ENCODE measurements around the gene TMEM217.
A peak's percentile ranks its signal among the peaks of the same experiment; 100 is the strongest.

Gene TMEM217

GRCh38 chr6:37206622-37207021 is 51.3 kb downstream of the TMEM217 start:
- Histone ChIP-seq H3K9me3 (ENCODE audit: insufficient read depth, low read depth, low read length) (no peaks in the 10 kb centered on the region), H2BK120ac (ENCODE audit: insufficient read depth, low read length, poor library complexity) (no peak overlapping the region), H3K36me3 (ENCODE audit: control insufficient read depth in 1 of 2, insufficient read depth in 2 of 2, low read length in 2 of 2) (no peaks in the 10 kb centered on the region), H4K8ac (ENCODE audit: low read depth, low read length) (no peak overlapping the region), H4K91ac (ENCODE audit: low read depth, low read length) (no peak overlapping the region), H3K79me1 (ENCODE audit: low read length) (no peaks in the 10 kb centered on the region), H2BK5ac (ENCODE audit: low read depth, low read length, poor library complexity) (no peak overlapping the region), H2AFZ (ENCODE audit: insufficient read depth, low read length, poor library complexity) (no peak overlapping the region), H3K4me1 (ENCODE audit: control insufficient read depth in 1 of 2, insufficient read depth in 2 of 2, low read length in 2 of 2) (no peaks in the 10 kb centered on the region), H3K14ac (ENCODE audit: low read length) (no peak overlapping the region), H3K27ac (ENCODE audit: low read depth, low read length) (no peak overlapping the region), H2BK12ac (ENCODE audit: low read length) (no peak overlapping the region), H3K4ac (ENCODE audit: low read depth, low read length) (no peak overlapping the region), H4K12ac (ENCODE audit: low read depth, low read length) (no peak overlapping the region), H3K4me3 (ENCODE audit: low read depth, low read length) (no peak overlapping the region), H3K18ac (ENCODE audit: low read length) (no peak overlapping the region), H3K23ac (ENCODE audit: low read length) (no peak overlapping the region), H3K9ac (ENCODE audit: low read length) (no peak overlapping the region), H3K79me2 (ENCODE audit: control insufficient read depth, insufficient read depth, low read length, poor library complexity) (no peaks in the 10 kb centered on the region), H3K4me2 (ENCODE audit: low read length) (no peak overlapping the region), H3K27me3 (ENCODE audit: insufficient read depth, low read length) (no peaks in the 10 kb centered on the region), H2AK5ac (ENCODE audit: low read length) (no peak overlapping the region)
- DNase-seq: no peak
- no CpG with 5 or more reads among the region's 9 CpGs for WGBS (ENCODE audit: extremely low coverage, insufficient coverage, insufficient read length)

DNA sequence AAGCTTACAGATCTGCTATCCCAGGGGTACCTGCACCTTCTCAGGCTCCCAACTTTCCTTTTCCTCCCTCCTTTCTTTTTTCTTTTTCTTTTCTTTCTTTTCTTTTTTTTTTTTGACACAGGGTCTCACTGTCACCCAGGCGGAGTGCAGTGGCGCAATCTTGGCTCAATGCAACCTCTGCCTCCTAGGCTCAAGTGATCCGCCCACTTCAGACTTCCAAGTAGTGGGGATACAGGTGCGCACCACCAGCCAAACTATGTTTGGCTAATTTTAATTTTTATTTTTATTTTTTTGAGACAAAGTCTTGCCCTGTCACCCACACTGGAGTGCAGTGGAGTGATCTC is 52.0 kb downstream of the TMEM217 start:
- no peaks in the 10 kb centered on the region for H3K9me3 ChIP-seq (ENCODE audit: insufficient read depth, low read depth, low read length)
- no peak overlapping the region for H4K12ac ChIP-seq (ENCODE audit: low read depth, low read length)
- H2BK120ac ChIP-seq (ENCODE audit: insufficient read depth, low read length, poor library complexity): no peak overlapping the region
- no peak overlapping the region for H3K9ac ChIP-seq (ENCODE audit: low read length)
- no peak overlapping the region for H3K14ac ChIP-seq (ENCODE audit: low read length)
- WGBS (ENCODE audit: extremely low coverage, insufficient coverage, insufficient read length): no CpG with 5 or more reads among the region's 4 CpGs
- no peak for DNase-seq
- no peak overlapping the region for H2AFZ ChIP-seq (ENCODE audit: insufficient read depth, low read length, poor library complexity)
- H4K91ac ChIP-seq (ENCODE audit: low read depth, low read length): no peak overlapping the region
- no peak overlapping the region for H3K4me3 ChIP-seq (ENCODE audit: low read depth, low read length)
- no peaks in the 10 kb centered on the region for H3K79me1 ChIP-seq (ENCODE audit: low read length)
- H3K79me2 ChIP-seq (ENCODE audit: control insufficient read depth, insufficient read depth, low read length, poor library complexity): no peaks in the 10 kb centered on the region
- H2AK5ac ChIP-seq (ENCODE audit: low read length): no peak overlapping the region
- no peak overlapping the region for H2BK5ac ChIP-seq (ENCODE audit: low read depth, low read length, poor library complexity)
- no peak overlapping the region for H3K4me2 ChIP-seq (ENCODE audit: low read length)
- no peaks in the 10 kb centered on the region for H3K36me3 ChIP-seq (ENCODE audit: control insufficient read depth in 1 of 2, insufficient read depth in 2 of 2, low read length in 2 of 2)
- H3K18ac ChIP-seq (ENCODE audit: low read length): no peak overlapping the region
- H3K4me1 ChIP-seq (ENCODE audit: control insufficient read depth in 1 of 2, insufficient read depth in 2 of 2, low read length in 2 of 2): no peaks in the 10 kb centered on the region
- no peak overlapping the region for H2BK12ac ChIP-seq (ENCODE audit: low read length)
- no peak overlapping the region for H4K8ac ChIP-seq (ENCODE audit: low read depth, low read length)
- H3K27ac ChIP-seq (ENCODE audit: low read depth, low read length): no peak overlapping the region
- no peak overlapping the region for H3K23ac ChIP-seq (ENCODE audit: low read length)
- H3K4ac ChIP-seq (ENCODE audit: low read depth, low read length): no peak overlapping the region
- no peaks in the 10 kb centered on the region for H3K27me3 ChIP-seq (ENCODE audit: insufficient read depth, low read length)

DNA sequence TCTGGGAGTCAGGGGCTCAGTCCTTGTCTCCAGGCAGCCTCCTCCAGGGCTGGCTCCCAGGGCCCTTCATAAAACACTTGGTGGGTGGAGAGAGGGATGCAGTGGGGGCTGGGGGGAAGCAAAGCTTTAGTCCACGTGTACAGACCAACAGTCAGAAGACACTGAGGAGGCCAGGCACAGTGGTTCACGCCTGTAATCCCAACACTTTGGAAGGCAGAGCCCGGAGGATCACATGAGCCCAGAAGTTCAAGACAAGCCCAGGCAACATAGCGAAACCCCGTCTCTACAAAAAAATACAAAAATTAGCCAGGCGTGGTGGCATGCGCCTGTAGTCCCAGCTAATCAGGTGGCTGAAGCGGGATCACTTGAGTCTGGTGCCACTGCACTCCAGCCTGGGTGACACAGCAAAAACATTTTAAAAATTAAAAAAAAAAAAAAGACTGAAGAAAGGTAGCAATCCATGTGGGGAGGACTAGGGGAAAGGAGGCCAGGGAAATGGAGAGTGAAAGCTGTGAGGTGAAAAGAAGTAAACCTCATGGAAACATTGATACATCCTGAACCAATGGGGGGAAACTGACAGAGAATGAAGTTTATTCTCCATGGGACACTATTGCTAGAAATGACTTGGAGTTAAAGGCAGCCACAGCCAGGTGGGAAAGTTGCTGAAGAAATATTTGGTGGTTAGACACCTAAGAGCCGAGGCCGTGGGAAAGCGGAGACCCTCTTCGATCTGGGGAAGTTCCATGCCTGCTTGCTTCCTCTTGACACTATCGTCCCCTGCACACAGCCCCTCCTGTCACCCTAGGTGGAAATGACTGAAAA is 52.6 kb downstream of the TMEM217 start:
- no peaks in the 10 kb centered on the region for H3K4me1 ChIP-seq (ENCODE audit: control insufficient read depth in 1 of 2, insufficient read depth in 2 of 2, low read length in 2 of 2)
- no peak overlapping the region for H3K27ac ChIP-seq (ENCODE audit: low read depth, low read length)
- H2BK120ac ChIP-seq (ENCODE audit: insufficient read depth, low read length, poor library complexity): no peak overlapping the region
- no peak overlapping the region for H4K91ac ChIP-seq (ENCODE audit: low read depth, low read length)
- no peaks in the 10 kb centered on the region for H3K27me3 ChIP-seq (ENCODE audit: insufficient read depth, low read length)
- no peak overlapping the region for H3K4me2 ChIP-seq (ENCODE audit: low read length)
- no peak for DNase-seq
- no peak overlapping the region for H3K4me3 ChIP-seq (ENCODE audit: low read depth, low read length)
- no CpG with 5 or more reads among the region's 13 CpGs for WGBS (ENCODE audit: extremely low coverage, insufficient coverage, insufficient read length)
- H2AFZ ChIP-seq (ENCODE audit: insufficient read depth, low read length, poor library complexity): no peak overlapping the region
- H3K9me3 ChIP-seq (ENCODE audit: insufficient read depth, low read depth, low read length): no peaks in the 10 kb centered on the region
- no peak overlapping the region for H2BK5ac ChIP-seq (ENCODE audit: low read depth, low read length, poor library complexity)
- no peaks in the 10 kb centered on the region for H3K79me2 ChIP-seq (ENCODE audit: control insufficient read depth, insufficient read depth, low read length, poor library complexity)
- H3K79me1 ChIP-seq (ENCODE audit: low read length): no peaks in the 10 kb centered on the region
- no peak overlapping the region for H2AK5ac ChIP-seq (ENCODE audit: low read length)
- no peak overlapping the region for H4K8ac ChIP-seq (ENCODE audit: low read depth, low read length)
- no peak overlapping the region for H3K14ac ChIP-seq (ENCODE audit: low read length)
- H3K36me3 ChIP-seq (ENCODE audit: control insufficient read depth in 1 of 2, insufficient read depth in 2 of 2, low read length in 2 of 2): no peaks in the 10 kb centered on the region
- H2BK12ac ChIP-seq (ENCODE audit: low read length): no peak overlapping the region
- H3K4ac ChIP-seq (ENCODE audit: low read depth, low read length): no peak overlapping the region
- no peak overlapping the region for H3K9ac ChIP-seq (ENCODE audit: low read length)
- H3K18ac ChIP-seq (ENCODE audit: low read length): no peak overlapping the region
- H3K23ac ChIP-seq (ENCODE audit: low read length): no peak overlapping the region
- no peak overlapping the region for H4K12ac ChIP-seq (ENCODE audit: low read depth, low read length)

DNA sequence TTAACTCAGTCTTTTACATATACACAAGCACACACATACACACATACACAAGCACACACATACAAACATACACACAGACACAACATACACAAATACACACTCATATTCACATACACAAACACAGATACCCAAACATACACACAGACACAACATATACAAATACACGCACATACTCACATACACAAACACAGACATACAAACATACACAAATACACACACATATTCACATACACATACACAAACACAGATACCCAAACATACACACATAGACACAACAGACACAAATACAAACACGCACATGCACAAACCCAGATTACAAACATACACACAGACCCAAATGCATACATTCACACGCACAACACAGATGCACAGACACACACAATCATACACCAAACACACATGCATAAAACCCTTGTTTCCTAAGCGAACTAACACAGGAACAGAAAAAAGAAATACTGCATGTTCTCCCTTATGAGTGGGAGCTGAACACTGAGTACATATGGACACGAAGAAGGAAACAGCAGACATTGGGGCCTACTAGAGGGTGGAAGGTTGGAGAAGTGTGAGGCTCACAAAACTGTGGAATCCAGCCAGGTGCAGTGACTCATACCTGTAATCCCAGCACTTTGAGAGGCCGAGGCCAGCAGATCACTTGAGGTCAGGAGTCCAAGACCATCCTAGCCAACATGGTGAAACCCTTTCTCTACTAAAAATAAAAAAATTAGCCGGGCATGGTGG is 53.8 kb downstream of the TMEM217 start:
- Histone ChIP-seq H4K8ac (ENCODE audit: low read depth, low read length) (no peak overlapping the region), H3K4ac (ENCODE audit: low read depth, low read length) (no peak overlapping the region), H3K14ac (ENCODE audit: low read length) (no peak overlapping the region), H3K23ac (ENCODE audit: low read length) (no peak overlapping the region), H3K4me1 (ENCODE audit: control insufficient read depth in 1 of 2, insufficient read depth in 2 of 2, low read length in 2 of 2) (no peaks in the 10 kb centered on the region), H2BK120ac (ENCODE audit: insufficient read depth, low read length, poor library complexity) (no peak overlapping the region), H4K12ac (ENCODE audit: low read depth, low read length) (no peak overlapping the region), H3K9me3 (ENCODE audit: insufficient read depth, low read depth, low read length) (no peaks in the 10 kb centered on the region), H3K79me1 (ENCODE audit: low read length) (no peaks in the 10 kb centered on the region), H2BK5ac (ENCODE audit: low read depth, low read length, poor library complexity) (no peak overlapping the region), H3K79me2 (ENCODE audit: control insufficient read depth, insufficient read depth, low read length, poor library complexity) (no peaks in the 10 kb centered on the region), H2BK12ac (ENCODE audit: low read length) (no peak overlapping the region), H4K91ac (ENCODE audit: low read depth, low read length) (no peak overlapping the region), H3K18ac (ENCODE audit: low read length) (no peak overlapping the region), H2AK5ac (ENCODE audit: low read length) (no peak overlapping the region), H3K9ac (ENCODE audit: low read length) (no peak overlapping the region), H2AFZ (ENCODE audit: insufficient read depth, low read length, poor library complexity) (no peak overlapping the region), H3K27ac (ENCODE audit: low read depth, low read length) (no peak overlapping the region), H3K4me3 (ENCODE audit: low read depth, low read length) (no peak overlapping the region), H3K36me3 (ENCODE audit: control insufficient read depth in 1 of 2, insufficient read depth in 2 of 2, low read length in 2 of 2) (no peaks in the 10 kb centered on the region), H3K27me3 (ENCODE audit: insufficient read depth, low read length) (no peaks in the 10 kb centered on the region), H3K4me2 (ENCODE audit: low read length) (no peak overlapping the region)
- WGBS (ENCODE audit: extremely low coverage, insufficient coverage, insufficient read length): no CpG with 5 or more reads among the region's 7 CpGs
- DNase-seq: peak in 1 of 2 donors; percentile 41
